HepG2 (cell line): ENCODE data around the gene PCNA. TPM values are rescaled to one million over a fixed set of nuclear protein-coding genes. Genes with fewer than 3 reads are reported as not detected.

Experiments
- CREB1 ChIP-seq, 2 experiments: fragments of 450-650 bp in 1 of 2; IDR thresholded peaks; 2 replicates each; pipeline ENCODE4 v1.6.1; 2016 to 2017; ENCODE audit warnings: control low read depth in 1 of 2, mild to moderate bottlenecking in 1 of 2, missing compliant biosample characterization in 1 of 2, missing genetic modification characterization in 1 of 2
- DR1 ChIP-seq: sonication (generic); formaldehyde crosslinking; IDR thresholded peaks from 2 replicates; pipeline ENCODE4 v1.8.0; 2021; ENCODE audit warnings: mild to moderate bottlenecking, missing genetic modification reagents, inconsistent platforms
- ELF1 ChIP-seq: sonication (generic); formaldehyde crosslinking; IDR thresholded peaks from 2 replicates; pipeline ENCODE4 v1.4.0; 2020; ENCODE audit warnings: missing genetic modification reagents
- EP300 ChIP-seq, 3 experiments: sonication (generic) in 1 of 3; formaldehyde crosslinking in 1 of 3; IDR thresholded peaks; 2 replicates each; pipeline versions ENCODE4 v1.5.1 to v1.6.1; 2011 to 2020; ENCODE audit warnings: low read depth in 2 of 3, low read length in 2 of 3, borderline replicate concordance in 1 of 3, improper control_type of control experiment in 1 of 3, mild to moderate bottlenecking in 1 of 3, missing genetic modification reagents in 1 of 3, moderate library complexity in 1 of 3
- ESRRA ChIP-seq: sonication (generic); formaldehyde crosslinking; IDR thresholded peaks from 2 replicates; pipeline ENCODE4 v1.5.1; 2020; ENCODE audit warnings: mild to moderate bottlenecking, low read depth, missing genetic modification reagents
- GRHL1 ChIP-seq: sonication (generic); formaldehyde crosslinking; conservative IDR thresholded peaks from 2 replicates; pipeline ENCODE4 v1.8.0; 2022; ENCODE audit warnings: missing genetic modification reagents
- HNF4G ChIP-seq, 2 experiments: sonication (generic) in 1 of 2; formaldehyde crosslinking in 1 of 2; IDR thresholded peaks; 2 replicates each; pipeline versions ENCODE4 v1.4.0 to v1.6.1; 2011 to 2020; ENCODE audit warnings: borderline replicate concordance in 2 of 2, low read depth in 2 of 2, mild to moderate bottlenecking in 2 of 2, low read length in 1 of 2, missing genetic modification reagents in 1 of 2, moderate library complexity in 1 of 2
- KLF16 ChIP-seq, 2 experiments: sonication (generic) in 1 of 2; formaldehyde crosslinking in 1 of 2; IDR thresholded peaks; 2 replicates each; pipeline versions ENCODE4 v1.6.1 to v1.8.0; 2016 to 2023; ENCODE audit warnings: missing genetic modification reagents in 2 of 2, missing compliant biosample characterization in 1 of 2
- NFAT5 ChIP-seq: sonication (generic); formaldehyde crosslinking; IDR thresholded peaks from 2 replicates; pipeline ENCODE4 v1.4.0; 2020; ENCODE audit warnings: missing genetic modification reagents
- SP140L ChIP-seq: sonication (generic); formaldehyde crosslinking; IDR thresholded peaks from 2 replicates; pipeline ENCODE4 v1.4.0; 2020; ENCODE audit warnings: missing genetic modification reagents, borderline replicate concordance
- ZFP36 ChIP-seq: fragments of 150-350 bp; IDR thresholded peaks from 2 replicates; pipeline ENCODE4 v1.6.1; 2018; ENCODE audit warnings: borderline replicate concordance, low read length, low read depth; ENCODE audit not compliant: partially characterized antibody
- ZIK1 ChIP-seq: sonication (generic); formaldehyde crosslinking; IDR thresholded peaks from 2 replicates; pipeline ENCODE4 v1.5.0; 2020; ENCODE audit warnings: mild to moderate bottlenecking, low read depth, missing genetic modification reagents, borderline replicate concordance
- ZKSCAN1 ChIP-seq: fragments of 150-350 bp; IDR thresholded peaks from 2 replicates; pipeline ENCODE4 v1.6.1; 2014; ENCODE audit warnings: low read length
- ZMYM4 ChIP-seq: sonication (generic); formaldehyde crosslinking; IDR thresholded peaks from 2 replicates; pipeline ENCODE4 v1.8.1; 2023; ENCODE audit warnings: mild to moderate bottlenecking, missing genetic modification reagents
- ZNF317 ChIP-seq: sonication (generic); formaldehyde crosslinking; IDR thresholded peaks from 2 replicates; pipeline ENCODE4 v1.5.0; 2020; ENCODE audit warnings: mild to moderate bottlenecking, missing genetic modification reagents
- ZNF501 ChIP-seq: sonication (generic); formaldehyde crosslinking; IDR thresholded peaks from 2 replicates; pipeline ENCODE4 v1.5.1; 2020; ENCODE audit warnings: mild to moderate bottlenecking, moderate library complexity, missing genetic modification reagents
- ZNF549 ChIP-seq: sonication (generic); formaldehyde crosslinking; IDR thresholded peaks from 2 replicates; pipeline ENCODE4 v1.5.0; 2020; ENCODE audit warnings: missing genetic modification reagents
- ZNF775 ChIP-seq: sonication (generic); formaldehyde crosslinking; IDR thresholded peaks from 2 replicates; pipeline ENCODE4 v1.4.0; 2020; ENCODE audit warnings: missing genetic modification reagents, mild to moderate bottlenecking, moderate library complexity, borderline replicate concordance
- polyA plus RNA-seq, 8 experiments: library from polyadenylated mRNA; depleted of rRNA in 3 of 8; stranded (reverse) in 7 of 8; unstranded in 1 of 8; fragments of >200 nt; fragmentation: Illumina TruSeq in 4 of 8; extraction: Trizol in 4 of 8; gene quantifications; 2 replicates each; pipeline versions ENCODE4 v1.2.1 to v1.2.3, GENCODE V29; 2011 to 2016; ENCODE audit warnings: low read depth in 4 of 8, missing spikeins in 1 of 8, mixed read lengths in 1 of 8; ENCODE audit not compliant: insufficient read depth in 1 of 8
- total RNA-seq, 5 experiments: library from RNA; depleted of rRNA; stranded (reverse); fragments of >200 nt; fragmentation: Illumina TruSeq; extraction: Trizol; gene quantifications; 2 replicates each; pipeline ENCODE4 v1.2.3, GENCODE V29; 2016; ENCODE audit warnings: low read depth in 1 of 5
- TF ChIP-seq, protein P1 (sequence below): sonication (generic); formaldehyde crosslinking; IDR thresholded peaks from 2 replicates; pipeline ENCODE4 v1.5.1; 2020; ENCODE audit warnings: missing genetic modification reagents, mild to moderate bottlenecking, borderline replicate concordance

The PCNA gene
- total and polyA plus RNA-seq, 2 of the 13 experiments (the other 11 are each of a cell fraction or from before 2014, with no cell fraction given), result 229 to 655 TPM

GRCh38 chr20:5120185-5120476 lies 373 bp upstream of the PCNA start (continued):
- TF ChIP-seq, protein P1, sequence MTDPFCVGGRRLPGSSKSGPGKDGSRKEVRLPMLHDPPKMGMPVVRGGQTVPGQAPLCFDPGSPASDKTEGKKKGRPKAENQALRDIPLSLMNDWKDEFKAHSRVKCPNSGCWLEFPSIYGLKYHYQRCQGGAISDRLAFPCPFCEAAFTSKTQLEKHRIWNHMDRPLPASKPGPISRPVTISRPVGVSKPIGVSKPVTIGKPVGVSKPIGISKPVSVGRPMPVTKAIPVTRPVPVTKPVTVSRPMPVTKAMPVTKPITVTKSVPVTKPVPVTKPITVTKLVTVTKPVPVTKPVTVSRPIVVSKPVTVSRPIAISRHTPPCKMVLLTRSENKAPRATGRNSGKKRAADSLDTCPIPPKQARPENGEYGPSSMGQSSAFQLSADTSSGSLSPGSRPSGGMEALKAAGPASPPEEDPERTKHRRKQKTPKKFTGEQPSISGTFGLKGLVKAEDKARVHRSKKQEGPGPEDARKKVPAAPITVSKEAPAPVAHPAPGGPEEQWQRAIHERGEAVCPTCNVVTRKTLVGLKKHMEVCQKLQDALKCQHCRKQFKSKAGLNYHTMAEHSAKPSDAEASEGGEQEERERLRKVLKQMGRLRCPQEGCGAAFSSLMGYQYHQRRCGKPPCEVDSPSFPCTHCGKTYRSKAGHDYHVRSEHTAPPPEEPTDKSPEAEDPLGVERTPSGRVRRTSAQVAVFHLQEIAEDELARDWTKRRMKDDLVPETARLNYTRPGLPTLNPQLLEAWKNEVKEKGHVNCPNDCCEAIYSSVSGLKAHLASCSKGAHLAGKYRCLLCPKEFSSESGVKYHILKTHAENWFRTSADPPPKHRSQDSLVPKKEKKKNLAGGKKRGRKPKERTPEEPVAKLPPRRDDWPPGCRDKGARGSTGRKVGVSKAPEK (CRISPR knock-in tag), result no peak
- TF ChIP-seq KLF16 (CRISPR knock-in tag; IDR thresholded peaks at IDR 0.05) (0 out of 4 replicates have a peak, but pooled peaks of 1 of the 2 experiments have one; percentile 54), ZNF775 (CRISPR knock-in tag) (0 out of 2 replicates have a peak, but pooled peaks have one; percentile 4), ZIK1 (CRISPR knock-in tag) (no peak), SP140L (CRISPR knock-in tag) (0 out of 2 replicates have a peak, but pooled peaks have one; percentile 38), ZNF549 (CRISPR knock-in tag) (no peak), ZMYM4 (CRISPR knock-in tag) (peak; percentile 82; the same call in 1 of the 2 replicates), ELF1 (CRISPR knock-in tag) (0 out of 2 replicates have a peak, but pooled peaks have one; percentile 25), ZKSCAN1 (no peak; the same call in 1 of the 2 replicates), ZFP36 (no peak), ESRRA (CRISPR knock-in tag) (peak; percentile 14; the same call in 1 of the 2 replicates), ZNF317 (0 out of 2 replicates have a peak, but pooled peaks have one; percentile 29), DR1 (CRISPR knock-in tag) (peak; percentile 50; the same call in 1 of the 2 replicates), NFAT5 (CRISPR knock-in tag) (no peak), EP300 (IDR thresholded peaks at IDR 0.05; ENCODE audit: low read depth in 2 of 2, low read length in 2 of 2) (no peak; a peak in 2 of 4 replicates), EP300 (CRISPR knock-in tag; IDR thresholded peaks at IDR 0.05; ENCODE audit: borderline replicate concordance) (no peak), ZNF501 (CRISPR knock-in tag) (0 out of 2 replicates have a peak, but pooled peaks have one; percentile 38), HNF4G (IDR thresholded peaks at IDR 0.05; ENCODE audit: borderline replicate concordance, low read depth, low read length) (0 out of 2 replicates have a peak, but pooled peaks have one; percentile 8), HNF4G (CRISPR knock-in tag; IDR thresholded peaks at IDR 0.05; ENCODE audit: borderline replicate concordance, low read depth) (no peak), GRHL1 (CRISPR knock-in tag) (no peak), CREB1 (IDR thresholded peaks at IDR 0.05) (no peak), CREB1 (CRISPR knock-in tag; IDR thresholded peaks at IDR 0.05) (no peak)
